Upper lobe of left lung (tissue), 6 donors: ENCODE results near the gene NDC1. TPM values are rescaled to one million over a fixed set of nuclear protein-coding genes. Genes with fewer than 3 reads are reported as not detected.

ENCODE experiments used
- ATAC-seq, 2 donors: fragments of 200-7000 bp; cut with Tn5 transposase; one replicate each; pipeline ENCODE4 v1.9.1; 2022; ENCODE audit warnings: mild to moderate bottlenecking in 2 of 2, moderate library complexity in 2 of 2; ENCODE audit not compliant: low FRiP score in 2 of 2
- DNase-seq, 2 donors: peaks; one replicate each; pipeline ENCODE4 v3.0.0-alpha.2; 2019 to 2020
- H3K27ac ChIP-seq, 4 donors: fragments of 200-600 bp; sonication (generic); one replicate each; pipeline ENCODE4 v1.5.1; 2016 to 2019
- H3K27me3 ChIP-seq, 4 donors: fragments of 200-600 bp; sonication (generic); one replicate each; pipeline ENCODE4 v1.5.1; 2017 to 2019
- H3K36me3 ChIP-seq, 4 donors: fragments of 200-600 bp; sonication (generic); one replicate each; pipeline ENCODE4 v1.5.1; 2016 to 2019
- H3K4me1 ChIP-seq, 4 donors: fragments of 200-600 bp; sonication (generic); one replicate each; pipeline ENCODE4 v1.5.1; 2018 to 2019
- H3K4me3 ChIP-seq, 4 donors: fragments of 200-600 bp; sonication (generic); one replicate each; pipeline ENCODE4 v1.5.1; 2017 to 2019; ENCODE audit warnings: mild to moderate bottlenecking in 2 of 4, moderate library complexity in 1 of 4
- H3K9me3 ChIP-seq, 4 donors: fragments of 200-600 bp; sonication (generic); one replicate each; pipeline ENCODE4 v1.5.1; 2018 to 2019
- EP300 ChIP-seq, 4 donors: sonication (generic); formaldehyde crosslinking; IDR thresholded peaks; one replicate each; pipeline ENCODE4 v1.5.1; 2017; ENCODE audit warnings: antibody characterized with exemption in 4 of 4, control low read depth in 2 of 4
- POLR2A ChIP-seq, 4 donors: fragments of 450-650 bp; IDR thresholded peaks; one replicate each; pipeline ENCODE4 v1.5.1; 2016 to 2017; ENCODE audit warnings: antibody characterized with exemption in 4 of 4, mild to moderate bottlenecking in 2 of 4
- POLR2AphosphoS5 ChIP-seq, 2 donors: sonication (generic); formaldehyde crosslinking; IDR thresholded peaks; one replicate each; pipeline ENCODE4 v1.5.1; 2017; ENCODE audit warnings: antibody characterized with exemption in 2 of 2
- WGBS, 2 donors: methylation state at CpG; one replicate each; pipeline ENCODE4 v1.1.5; 2017 to 2018; 5-methylcytosine and 5-hydroxymethylcytosine counted together
- total RNA-seq, 6 donors: library from RNA; depleted of rRNA in 4 of 6; stranded (reverse); fragments of >200 nt in 4 of 6; gene quantifications; one replicate each; pipeline versions ENCODE4 v1.1.0 to v1.2.1, GENCODE V29; 2016 to 2021
- TF ChIP-seq, protein P1 (sequence below), 6 experiments: fragments of 450-650 bp in 4 of 6; fragments of 200-600 bp in 2 of 6; sonication (generic) in 2 of 6; IDR thresholded peaks; one replicate each; pipeline ENCODE4 v1.5.1; 2016 to 2019; ENCODE audit warnings: antibody characterized with exemption in 6 of 6
- donor health status: DM: no; HTN: no; CAD: no; lungs with moderate emphysema.
- donor health status: DM: no; HTN: yes; CAD: no; lungs with severe emphysema.

Gene NDC1
- total RNA-seq, 6 donors from 2014 or later: 1.2 to 10.9 (median 8.2) TPM

DNA sequence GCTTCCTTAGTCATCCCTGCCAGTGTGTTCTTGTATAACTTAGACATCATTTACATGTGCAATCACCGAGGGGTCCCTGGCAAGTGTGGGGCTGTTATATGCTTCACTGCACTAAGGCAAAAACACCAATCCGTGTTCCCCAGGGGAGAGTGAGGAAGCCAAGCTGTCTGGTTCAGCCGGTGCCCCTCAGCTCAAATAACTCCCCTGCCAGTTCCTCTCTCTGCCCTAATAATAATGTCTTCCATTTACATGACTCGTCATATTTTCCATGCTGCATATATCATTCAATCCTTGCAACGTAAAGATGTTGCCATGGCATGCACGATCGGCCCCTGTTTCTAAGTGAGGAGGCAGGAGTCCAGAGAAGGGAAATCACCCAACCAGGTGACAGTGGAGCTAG lies 24.4 kb upstream of the NDC1 start:
- no peaks in the 10 kb centered on the region for H3K9me3 ChIP-seq
- no peak overlapping the region for H3K27ac ChIP-seq
- ATAC-seq (no peak), DNase-seq (no peak)
- no peak overlapping the region for H3K4me3 ChIP-seq
- peaks cover 12 to 77% (median 42%) of the 10 kb centered on the region in 4 donors for H3K36me3 ChIP-seq
- 77 to 86% methylated on average over 7 of the region's 7 CpGs for WGBS, 2 donors
- no peaks in the 10 kb centered on the region for H3K4me1 ChIP-seq
- H3K27me3 ChIP-seq: no peaks in the 10 kb centered on the region
- no peak for TF ChIP-seq POLR2A (IDR thresholded peaks at IDR 0.05)
- TF ChIP-seq, protein P1, sequence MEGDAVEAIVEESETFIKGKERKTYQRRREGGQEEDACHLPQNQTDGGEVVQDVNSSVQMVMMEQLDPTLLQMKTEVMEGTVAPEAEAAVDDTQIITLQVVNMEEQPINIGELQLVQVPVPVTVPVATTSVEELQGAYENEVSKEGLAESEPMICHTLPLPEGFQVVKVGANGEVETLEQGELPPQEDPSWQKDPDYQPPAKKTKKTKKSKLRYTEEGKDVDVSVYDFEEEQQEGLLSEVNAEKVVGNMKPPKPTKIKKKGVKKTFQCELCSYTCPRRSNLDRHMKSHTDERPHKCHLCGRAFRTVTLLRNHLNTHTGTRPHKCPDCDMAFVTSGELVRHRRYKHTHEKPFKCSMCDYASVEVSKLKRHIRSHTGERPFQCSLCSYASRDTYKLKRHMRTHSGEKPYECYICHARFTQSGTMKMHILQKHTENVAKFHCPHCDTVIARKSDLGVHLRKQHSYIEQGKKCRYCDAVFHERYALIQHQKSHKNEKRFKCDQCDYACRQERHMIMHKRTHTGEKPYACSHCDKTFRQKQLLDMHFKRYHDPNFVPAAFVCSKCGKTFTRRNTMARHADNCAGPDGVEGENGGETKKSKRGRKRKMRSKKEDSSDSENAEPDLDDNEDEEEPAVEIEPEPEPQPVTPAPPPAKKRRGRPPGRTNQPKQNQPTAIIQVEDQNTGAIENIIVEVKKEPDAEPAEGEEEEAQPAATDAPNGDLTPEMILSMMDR (IDR thresholded peaks at IDR 0.05): no peak
- no peak for TF ChIP-seq POLR2AphosphoS5 (IDR thresholded peaks at IDR 0.05)
- TF ChIP-seq EP300 (IDR thresholded peaks at IDR 0.05): no peak

DNA sequence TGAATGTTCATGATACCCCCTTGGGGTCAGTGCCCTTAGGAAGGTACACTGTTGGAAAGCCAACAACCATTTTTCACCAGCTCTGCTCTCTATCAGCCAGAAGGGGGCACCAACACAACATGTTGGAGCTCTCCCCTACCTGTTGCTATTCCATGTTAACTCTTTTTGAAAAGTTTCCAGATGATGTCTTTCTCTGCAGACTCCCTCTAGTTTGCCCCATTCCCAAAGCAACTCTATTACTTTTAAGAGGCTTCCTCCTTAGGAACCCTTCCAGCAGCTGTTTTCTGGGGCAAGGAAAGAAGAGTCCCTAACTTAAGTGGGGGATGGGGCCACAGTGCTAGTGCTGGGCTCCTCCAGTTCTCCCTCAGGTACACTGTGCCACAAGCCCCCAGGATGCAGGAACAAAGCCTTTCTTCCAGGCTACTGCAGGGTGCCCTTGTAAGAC lies 22.9 kb upstream of the NDC1 start:
- no peak for TF ChIP-seq POLR2A (IDR thresholded peaks at IDR 0.05)
- no peak for TF ChIP-seq EP300 (IDR thresholded peaks at IDR 0.05)
- TF ChIP-seq, protein P1 (IDR thresholded peaks at IDR 0.05): peak; percentile 39 to 69 (median 52)
- no peak for TF ChIP-seq POLR2AphosphoS5 (IDR thresholded peaks at IDR 0.05)
- no peaks in the 10 kb centered on the region for H3K9me3 ChIP-seq
- no peaks in the 10 kb centered on the region for H3K4me1 ChIP-seq
- DNase-seq (peak in 1 of 2 donors; percentile 34), ATAC-seq (peak; percentile 64 to 78)
- H3K27ac ChIP-seq: no peak overlapping the region
- peaks cover 8 to 80% (median 48%) of the 10 kb centered on the region in 4 donors for H3K36me3 ChIP-seq
- no peaks in the 10 kb centered on the region for H3K27me3 ChIP-seq
- H3K4me3 ChIP-seq: no peak overlapping the region

DNA sequence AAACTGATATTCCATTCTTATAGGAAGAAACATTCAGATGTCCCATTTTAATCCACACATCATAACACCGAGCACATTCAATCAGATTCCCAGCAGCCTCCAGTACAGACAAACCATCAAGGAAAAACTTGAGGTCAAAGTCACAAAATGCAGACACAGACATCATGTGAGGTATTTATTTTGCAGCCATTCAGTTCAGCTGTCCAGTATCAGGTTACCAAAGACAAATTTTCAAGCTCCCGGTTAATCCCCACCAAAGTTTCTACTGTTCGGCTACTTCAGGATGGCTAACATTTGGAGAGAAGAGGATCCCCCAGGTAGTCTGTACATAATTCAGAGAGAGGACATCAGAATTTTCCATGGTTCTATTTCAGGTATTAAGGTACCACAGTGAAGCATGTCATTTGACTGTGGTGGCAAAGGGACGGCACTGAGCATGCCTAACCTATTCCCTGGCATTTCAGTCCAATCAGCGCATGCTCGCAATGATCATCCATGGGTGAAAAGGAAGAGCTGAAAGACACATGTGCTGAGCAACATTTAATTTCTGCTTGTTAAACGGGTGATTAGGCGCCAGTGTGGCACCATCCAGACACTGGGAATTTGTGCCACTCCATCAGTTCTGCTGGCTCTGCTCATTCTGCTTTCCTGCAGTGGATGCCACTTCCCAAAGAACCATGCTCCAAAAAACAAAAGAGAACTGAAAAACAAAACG lies 13.6 kb upstream of the NDC1 start:
- no peaks in the 10 kb centered on the region for H3K4me1 ChIP-seq
- no peak overlapping the region for H3K27ac ChIP-seq
- no peak for DNase-seq
- H3K36me3 ChIP-seq: peaks cover 14 to 56% (median 41%) of the 10 kb centered on the region in 4 donors
- no peak overlapping the region for H3K4me3 ChIP-seq
- H3K27me3 ChIP-seq: no peaks in the 10 kb centered on the region
- TF ChIP-seq EP300 (IDR thresholded peaks at IDR 0.05) (no peak), POLR2AphosphoS5 (IDR thresholded peaks at IDR 0.05) (no peak), POLR2A (IDR thresholded peaks at IDR 0.05) (no peak)
- TF ChIP-seq, protein P1 (IDR thresholded peaks at IDR 0.05): no peak
- no peaks in the 10 kb centered on the region for H3K9me3 ChIP-seq
- ATAC-seq: no peak
- WGBS, 2 donors: 86 to 92% methylated on average over 9 of the region's 9 CpGs

DNA sequence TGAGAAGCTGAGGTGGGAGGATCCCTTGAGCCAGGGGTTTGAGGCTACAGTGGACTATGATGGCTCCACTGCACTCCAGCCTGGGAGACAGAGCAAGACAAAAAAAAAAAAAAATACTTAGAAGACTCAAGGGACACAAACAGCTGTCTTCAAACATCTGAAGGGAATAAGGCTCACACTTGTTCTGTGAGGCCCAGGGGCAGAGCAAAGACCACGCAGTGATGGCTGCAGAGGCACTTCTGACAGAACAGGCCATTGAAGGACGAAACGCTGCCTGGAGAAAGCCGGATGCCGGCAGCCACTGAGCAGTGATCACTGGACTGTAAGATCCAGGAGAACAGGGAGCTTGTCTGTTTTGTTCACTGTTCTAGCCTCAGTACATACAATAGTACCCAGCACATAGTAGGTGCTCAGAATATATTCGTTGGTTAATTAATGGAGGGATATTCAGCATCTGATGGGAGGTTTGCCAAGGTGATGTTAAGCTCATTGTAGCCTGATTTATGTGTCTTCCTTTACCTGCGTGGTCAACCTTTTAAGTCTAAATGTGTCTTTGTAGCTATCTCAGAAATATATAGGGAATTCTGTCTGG lies 12.1 kb upstream of the NDC1 start:
- no peaks in the 10 kb centered on the region for H3K27me3 ChIP-seq
- no peak for TF ChIP-seq POLR2A (IDR thresholded peaks at IDR 0.05)
- no peak for TF ChIP-seq EP300 (IDR thresholded peaks at IDR 0.05)
- TF ChIP-seq, protein P1 (IDR thresholded peaks at IDR 0.05): no peak
- no peak for TF ChIP-seq POLR2AphosphoS5 (IDR thresholded peaks at IDR 0.05)
- H3K4me1 ChIP-seq: no peaks in the 10 kb centered on the region
- H3K9me3 ChIP-seq: no peaks in the 10 kb centered on the region
- DNase-seq: no peak
- ATAC-seq: no peak
- 90 to 93% methylated on average over 7 of the region's 7 CpGs for WGBS, 2 donors
- H3K36me3 ChIP-seq: peaks cover 12 to 41% (median 26%) of the 10 kb centered on the region in 4 donors
- no peak overlapping the region for H3K27ac ChIP-seq
- no peak overlapping the region for H3K4me3 ChIP-seq
